COLO668 (cell line): ENCODE data around the gene BNIPL.

ENCODE experiments used
- DNase-seq: peaks from one replicate; lab custom pipeline; 2025; ENCODE audit not compliant: unreplicated experiment; lab: John Stamatoyannopoulos, UW

BNIPL gene

DNA sequence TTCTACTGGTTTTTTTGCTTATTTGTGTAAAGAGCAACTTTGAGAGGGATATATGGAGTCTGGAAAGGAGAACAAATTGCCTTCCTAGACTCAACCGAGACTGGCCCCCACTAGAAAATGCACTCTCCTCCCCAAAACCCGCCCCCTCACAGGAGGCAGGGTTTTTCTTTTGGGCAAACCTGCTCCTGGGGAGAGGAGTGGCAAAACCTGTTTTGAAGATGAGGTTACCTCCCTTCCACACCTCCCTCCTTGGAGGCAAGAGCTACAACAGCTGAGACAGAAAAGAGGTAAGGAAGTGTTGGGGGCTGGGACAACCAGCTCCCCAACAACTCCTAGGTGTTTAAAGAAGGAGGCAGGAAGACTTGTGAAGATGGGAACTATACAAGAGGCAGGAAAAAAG, at the start of gene BNIPL:
BNIPL (plus strand) TSS at position 231 of the 400 bp plus-strand sequence; CDS start at position 371, 140 bp downstream.
- no peak for DNase-seq

DNA sequence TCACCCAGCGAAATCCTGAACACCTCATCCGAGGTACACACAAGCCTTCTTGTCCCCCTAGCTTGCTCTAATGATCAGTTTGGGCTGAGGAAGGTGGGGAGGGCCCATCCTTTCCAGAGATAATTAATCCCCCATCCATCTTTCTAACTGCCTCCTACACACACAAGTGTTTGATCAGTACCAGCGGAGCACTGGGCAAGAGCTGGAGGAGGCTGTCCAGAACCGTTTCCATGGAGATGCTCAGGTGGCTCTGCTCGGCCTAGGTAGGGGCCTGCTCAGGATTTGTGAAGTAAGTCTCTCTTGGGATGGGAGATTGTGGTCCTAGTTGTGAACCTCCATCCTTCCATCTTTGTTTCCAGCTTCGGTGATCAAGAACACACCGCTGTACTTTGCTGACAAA, 48.5 kb upstream of the BNIPL start:
- DNase-seq: no peak

DNA sequence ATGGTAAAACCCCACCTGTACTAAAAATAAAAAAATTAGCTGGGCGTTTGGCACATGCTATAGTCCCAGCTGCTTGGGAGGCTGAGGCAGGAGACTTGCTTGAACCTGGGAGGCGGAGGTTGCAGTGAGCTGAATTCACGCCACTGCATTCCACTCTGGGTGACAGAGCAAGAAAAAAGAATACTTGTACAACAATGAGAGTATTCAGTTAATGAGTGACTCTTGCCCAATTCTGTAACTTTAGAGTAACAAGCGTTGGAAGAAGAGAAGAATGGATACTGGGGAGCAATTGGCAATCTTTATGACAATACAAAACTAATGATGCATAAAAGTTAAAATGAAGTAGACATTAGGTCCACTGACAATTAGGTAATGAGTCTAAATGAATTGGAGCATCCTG, 43.8 kb upstream of the BNIPL start:
- no peak for DNase-seq

DNA sequence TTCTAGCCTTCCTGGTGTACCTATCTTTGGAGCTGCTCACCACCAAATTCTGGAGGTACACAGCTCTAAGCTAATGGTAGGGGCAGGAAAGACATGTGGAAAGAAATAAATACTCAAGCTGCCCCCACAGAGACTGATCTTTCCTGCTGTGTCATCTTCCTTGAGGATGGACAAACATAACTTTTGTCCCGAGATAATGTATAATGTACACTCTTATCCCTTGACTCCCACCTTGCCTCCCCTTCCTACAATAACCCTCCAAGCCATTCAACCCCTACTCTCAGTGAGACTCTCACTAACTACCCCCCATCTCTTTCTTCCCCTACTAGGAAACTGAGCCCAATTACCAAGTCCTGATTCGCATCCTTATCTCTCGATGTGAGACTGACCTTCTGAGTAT, 42.1 kb upstream of the BNIPL start:
- no peak for DNase-seq

DNA sequence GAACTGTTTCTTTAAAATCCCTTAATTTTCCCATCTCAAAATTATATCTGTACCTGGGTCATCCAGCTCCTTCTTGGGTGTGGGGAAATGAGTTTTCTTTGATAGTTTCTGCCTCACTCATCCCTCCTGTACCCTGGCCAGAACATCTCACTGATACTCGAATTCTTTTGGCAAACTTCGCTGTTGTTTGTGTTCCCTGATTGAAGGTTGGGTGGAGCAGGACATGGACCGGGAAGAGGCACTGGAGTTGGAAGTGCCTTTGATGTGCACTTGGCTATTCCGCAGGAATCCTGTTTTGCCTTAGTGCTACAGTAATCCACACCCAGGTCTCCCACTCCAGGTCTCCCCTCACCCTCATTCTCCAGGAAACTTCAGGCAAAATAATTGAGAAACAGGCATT, 40.9 kb upstream of the BNIPL start:
- DNase-seq: no peak

DNA sequence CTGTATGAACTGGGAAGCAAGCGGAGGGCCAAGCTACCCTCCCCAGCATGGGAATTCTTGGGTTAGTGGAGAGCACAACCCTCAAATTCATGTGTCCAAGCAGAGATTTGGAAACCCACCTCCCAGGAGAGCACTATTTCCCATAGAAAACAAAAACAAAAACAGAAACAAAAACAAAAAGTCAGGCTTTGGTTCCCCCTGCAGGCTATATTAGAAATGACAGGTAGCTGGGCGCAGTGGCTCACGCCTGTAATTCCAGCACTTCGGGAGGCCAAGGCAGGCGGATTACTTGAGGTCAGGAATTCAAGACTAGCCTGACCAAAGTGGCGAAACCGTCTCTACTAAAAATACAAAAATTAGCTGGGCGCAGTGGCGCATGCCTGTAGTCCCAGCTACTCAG, 40.5 kb upstream of the BNIPL start:
- no peak for DNase-seq

- DNase-seq: no peak
Measured at GRCh38 chr1:150997126-150997872, 39.1 kb upstream of the BNIPL start.

DNA sequence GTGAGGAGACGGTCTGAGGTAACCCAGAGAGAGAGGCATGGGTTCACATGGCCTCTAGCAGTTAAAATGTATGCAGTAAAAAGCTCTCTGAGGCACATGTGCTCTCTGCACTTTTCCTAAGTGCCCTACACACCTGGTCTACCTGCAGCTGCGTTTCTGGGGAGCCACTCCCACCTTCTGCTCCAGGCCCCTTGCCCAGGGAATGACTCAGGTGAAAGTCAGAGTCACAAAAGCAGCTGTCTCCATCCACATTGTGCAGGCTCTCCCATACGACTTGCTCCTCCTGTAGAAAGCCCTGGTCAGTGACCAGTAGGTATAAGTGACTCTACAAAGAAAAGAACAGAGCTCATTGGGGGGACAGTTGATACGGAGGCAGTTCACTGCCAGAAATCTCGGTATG, 38.4 kb upstream of the BNIPL start:
- no peak for DNase-seq

- no peak for DNase-seq
Measured at GRCh38 chr1:150999051-150999674, 37.2 kb upstream of the BNIPL start.

DNA sequence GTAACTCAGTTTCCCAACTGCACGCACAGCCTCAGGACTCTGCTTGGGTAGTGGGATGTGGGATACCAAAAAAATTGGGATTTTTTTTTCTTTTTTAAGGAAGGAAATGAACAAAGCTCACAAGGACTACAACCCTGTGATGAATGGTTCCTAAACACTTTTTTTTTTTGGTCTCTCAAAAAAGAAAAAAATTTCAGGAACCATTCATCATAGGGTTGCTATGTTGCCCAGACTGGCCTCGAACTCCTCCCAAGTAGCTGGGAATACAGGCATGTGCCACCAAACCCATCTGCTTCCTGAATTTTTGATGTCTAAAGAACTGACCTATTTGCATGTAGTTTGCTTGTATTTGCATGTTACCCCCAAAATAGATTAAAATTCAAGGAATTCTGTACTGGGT, 36.5 kb upstream of the BNIPL start:
- DNase-seq: no peak

DNA sequence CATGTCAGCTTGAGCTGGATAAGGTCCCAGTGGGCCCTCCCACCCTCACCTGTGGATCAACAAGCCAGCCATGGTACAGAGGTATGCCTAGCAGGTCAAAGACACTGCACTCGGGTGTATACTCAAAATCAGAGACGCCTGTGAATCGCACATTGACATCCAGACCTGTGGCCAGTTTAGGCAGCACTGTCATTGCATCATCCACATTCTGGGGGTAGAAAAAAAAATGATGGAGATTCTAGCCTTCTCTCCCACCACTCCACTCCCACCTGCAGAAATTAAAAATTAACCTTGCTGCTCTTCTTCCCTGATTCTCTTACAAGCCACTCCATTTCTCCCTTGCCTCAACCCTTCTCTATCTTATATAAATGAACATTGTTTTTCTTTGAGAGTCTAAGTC, 36.0 kb upstream of the BNIPL start:
- no peak for DNase-seq

- DNase-seq: no peak
Measured at GRCh38 chr1:151001602-151002001, 34.8 kb upstream of the BNIPL start.

GRCh38 chr1:151002051-151002450, 34.3 kb upstream of the BNIPL start:
- no peak for DNase-seq

GRCh38 chr1:151002611-151003010, 33.8 kb upstream of the BNIPL start:
- DNase-seq: no peak

- DNase-seq: no peak
Measured at GRCh38 chr1:151003180-151003579, 33.2 kb upstream of the BNIPL start.

DNA sequence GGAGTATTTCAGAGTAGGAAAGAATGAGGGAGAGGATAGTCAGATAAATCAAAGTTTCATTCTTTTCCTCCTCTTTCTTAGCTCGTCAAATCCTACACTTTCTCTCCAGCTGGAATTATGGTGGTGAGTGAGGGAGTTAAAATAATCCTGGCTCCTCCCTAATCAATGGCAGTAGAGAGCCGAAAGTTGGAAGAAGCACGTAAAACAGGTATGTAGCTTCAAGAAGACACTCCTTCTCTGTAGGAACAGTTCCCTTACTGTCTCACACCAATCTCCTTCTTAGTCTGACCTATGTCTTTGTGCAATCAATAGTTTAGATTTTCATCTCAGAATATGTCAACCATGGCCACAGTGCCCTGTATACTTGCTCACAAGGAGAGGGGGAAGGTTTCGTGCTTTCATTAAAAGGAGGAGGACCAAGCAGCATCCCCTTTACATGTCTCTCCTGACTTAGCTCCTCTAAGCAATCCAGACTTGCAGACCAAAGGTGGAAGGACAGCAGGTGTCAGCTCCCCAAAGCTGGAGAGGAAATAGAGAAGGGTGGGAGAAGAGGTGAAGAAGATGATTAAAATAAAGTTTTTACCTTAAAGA, 30.6 kb upstream of the BNIPL start:
- no peak for DNase-seq

GRCh38 chr1:151006327-151007052, 29.9 kb upstream of the BNIPL start, which contains the start of gene MINDY1:
Gene MINDY1, minus strand, starts transcription at chr1:151006902. Its CDS starts 4,285 bp downstream, at chr1:151002617.
- DNase-seq: peak; percentile 72

DNA sequence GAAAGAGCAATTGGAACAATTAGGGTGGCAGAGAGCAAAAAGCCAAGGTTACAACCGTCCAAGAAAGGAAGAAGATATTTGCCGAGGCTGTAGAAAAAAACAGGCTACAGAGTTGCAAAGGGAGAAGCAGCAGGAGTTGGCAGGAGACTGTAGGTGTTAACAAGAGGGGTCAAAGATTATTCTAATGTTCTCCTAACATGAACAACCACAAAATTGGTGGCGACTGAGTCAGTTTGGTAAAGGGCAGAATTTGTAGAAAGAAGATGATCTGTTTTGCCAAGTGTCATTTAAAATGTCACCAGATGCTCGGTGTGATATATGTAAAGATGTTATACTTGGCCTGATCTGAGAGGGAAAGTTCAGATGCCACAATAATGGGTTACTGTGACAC, 28.5 kb upstream of the BNIPL start:
- DNase-seq: no peak

DNA sequence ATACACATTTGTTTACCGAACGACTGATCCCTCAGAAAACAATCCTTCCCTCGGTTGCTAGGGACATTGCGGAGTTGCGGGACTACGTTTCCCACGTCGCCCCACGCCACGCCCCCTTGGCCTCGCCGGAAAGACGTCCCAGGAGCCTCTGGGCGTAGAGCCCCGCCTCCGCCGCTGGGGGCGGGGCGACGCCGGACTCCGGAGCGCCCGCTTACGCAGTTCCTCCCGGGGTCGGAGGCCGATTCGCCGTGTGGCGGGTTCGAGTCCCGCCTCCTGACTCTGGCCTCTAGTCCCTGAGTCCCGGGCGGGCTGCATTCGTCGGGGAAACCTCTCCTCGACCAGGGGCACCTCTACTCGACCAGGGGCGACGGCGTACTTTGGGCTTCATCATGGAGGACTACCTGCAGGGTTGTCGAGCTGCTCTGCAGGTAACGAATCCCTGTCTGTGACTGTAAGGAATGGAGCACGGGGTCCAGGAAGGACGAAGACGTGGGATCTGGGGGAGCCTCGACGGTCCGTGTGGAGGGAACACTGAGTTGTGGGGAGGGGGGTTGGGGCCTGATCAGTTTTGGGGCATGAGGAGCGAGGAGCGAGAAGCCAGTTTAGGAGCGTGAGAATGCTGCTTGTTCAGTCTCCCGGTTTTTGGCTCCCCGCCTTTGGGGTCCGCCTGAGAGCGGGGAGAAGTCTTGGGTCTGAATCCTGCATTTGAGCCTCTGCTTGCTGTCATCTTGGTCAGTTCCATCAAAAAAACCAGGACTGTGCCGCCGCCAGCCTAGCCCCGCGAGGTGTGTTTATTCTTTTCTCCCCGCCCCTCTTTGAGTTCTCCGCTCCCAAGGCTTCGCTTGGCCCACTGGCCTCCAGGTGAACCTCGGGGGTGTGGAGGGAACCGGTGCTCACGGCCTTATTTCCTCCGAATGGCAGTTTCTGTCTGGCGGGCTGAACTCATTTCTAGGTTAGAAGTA, 27.9 kb upstream of the BNIPL start, which contains the start of gene PRUNE1:
PRUNE1 (plus strand) TSS at position 206 of the 962 bp plus-strand sequence; CDS start at position 390, 184 bp downstream.
- DNase-seq: peak; percentile 99

DNA sequence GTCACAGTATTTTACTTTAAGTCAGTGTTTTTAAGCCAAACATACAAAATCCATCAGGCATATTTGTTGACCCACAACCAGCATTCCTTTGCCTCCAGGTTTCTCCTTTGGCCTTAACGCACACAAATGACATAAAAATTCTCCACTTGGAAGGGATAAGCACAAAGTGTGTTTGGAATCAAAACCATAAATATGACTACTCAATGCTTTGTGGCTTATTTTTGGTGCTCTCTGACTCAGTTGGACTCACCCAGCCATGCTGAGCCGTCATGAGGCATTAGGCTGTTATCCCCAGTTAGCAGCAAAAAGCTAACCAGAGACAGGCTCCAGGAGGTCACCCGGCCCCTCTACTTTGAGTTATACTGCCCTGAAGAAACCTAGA, 27.2 kb upstream of the BNIPL start:
- DNase-seq: no peak
